K562 (cell line): ENCODE data around the gene ANKH. TPM values are rescaled to one million over a fixed set of nuclear protein-coding genes. Genes with fewer than 3 reads are reported as not detected.

Source experiments
- ATF7 ChIP-seq: fragments of 450-650 bp; IDR thresholded peaks from 2 replicates; pipeline ENCODE4 v1.7.1; 2014; ENCODE audit warnings: mild to moderate bottlenecking, moderate library complexity
- BHLHE40 ChIP-seq: IDR thresholded peaks from 2 replicates; pipeline ENCODE4 v1.6.1; 2011; ENCODE audit warnings: low read length, improper control_type of control experiment
- HEY1 ChIP-seq: fragments of 250-450 bp; sonication (Bioruptor Pico); IDR thresholded peaks from 2 replicates; pipeline ENCODE4 v1.5.0; 2020; ENCODE audit warnings: mild to moderate bottlenecking, moderate library complexity, borderline replicate concordance
- HMG20A ChIP-seq: fragments of 450-650 bp; formaldehyde crosslinking; conservative IDR thresholded peaks from 2 replicates; pipeline ENCODE4 v1.4.0; 2020; ENCODE audit warnings: mild to moderate bottlenecking, mixed read lengths
- NR2C2 ChIP-seq, 2 experiments: fragments of 200-800 bp in 1 of 2; sonication (Bioruptor generic) in 1 of 2; sonication (generic) in 1 of 2; formaldehyde crosslinking in 1 of 2; IDR thresholded peaks; 2 replicates each; pipeline versions ENCODE4 v1.6.1 to v1.8.0; 2016 to 2022; ENCODE audit warnings: mild to moderate bottlenecking in 1 of 2, missing compliant biosample characterization in 1 of 2, missing genetic modification characterization in 1 of 2, missing genetic modification reagents in 1 of 2
- SMARCC2 ChIP-seq: fragments of 450-650 bp; IDR thresholded peaks from 2 replicates; pipeline ENCODE4 v1.6.1; 2017; ENCODE audit warnings: antibody characterized with exemption, moderate library complexity, mild to moderate bottlenecking, low read depth
- SMARCE1 ChIP-seq: fragments of 450-650 bp; IDR thresholded peaks from 2 replicates; pipeline ENCODE4 v1.7.1; 2016; ENCODE audit warnings: mild to moderate bottlenecking
- SNIP1 ChIP-seq: fragments of 450-650 bp; IDR thresholded peaks from 2 replicates; pipeline ENCODE4 v1.7.1; 2017; ENCODE audit warnings: low read depth, mild to moderate bottlenecking
- SOX6 ChIP-seq: fragments of 450-650 bp; IDR thresholded peaks from 2 replicates; pipeline ENCODE4 v1.6.1; 2014; ENCODE audit warnings: mild to moderate bottlenecking
- STAG1 ChIP-seq: sonication (generic); formaldehyde crosslinking; IDR thresholded peaks from 2 replicates; pipeline ENCODE4 v1.5.0; 2020; ENCODE audit warnings: missing genetic modification reagents, borderline replicate concordance
- TBP ChIP-seq: optimal IDR thresholded peaks from 2 replicates; pipeline ENCODE3; 2011; ENCODE audit warnings: low read depth, low read length, improper control_type of control experiment
- ZKSCAN8 ChIP-seq: fragments of 200-800 bp; sonication (Bioruptor generic); IDR thresholded peaks from 2 replicates; pipeline ENCODE4 v1.6.1; 2016; ENCODE audit warnings: missing genetic modification characterization, missing compliant biosample characterization
- ZZZ3 ChIP-seq: fragments of 450-650 bp; IDR thresholded peaks from 2 replicates; pipeline ENCODE4 v1.6.1; 2016; ENCODE audit warnings: antibody characterized with exemption, mild to moderate bottlenecking, moderate library complexity
- polyA plus RNA-seq, 8 experiments: library from polyadenylated mRNA; depleted of rRNA in 4 of 8; stranded (reverse) in 5 of 8; unstranded in 3 of 8; fragments of >200 nt; fragmentation: Nextera tagmentation in 2 of 8; fragmentation: Illumina TruSeq in 1 of 8; extraction: Ambion mirVana in 2 of 8; extraction: Trizol in 1 of 8; gene quantifications; 2 replicates each; pipeline versions ENCODE4 v1.2.1 to v1.2.3, GENCODE V29; 2011 to 2014; ENCODE audit warnings: inconsistent platforms in 1 of 8, missing spikeins in 1 of 8
- total RNA-seq, 7 experiments: library from RNA; depleted of rRNA in 6 of 7; stranded (reverse); fragments of >200 nt in 6 of 7; fragmentation: Illumina TruSeq in 2 of 7; extraction: Trizol in 2 of 7; gene quantifications; 2 replicates each; pipeline versions ENCODE4 v1.2.1 to v1.2.3, GENCODE V29; 2011 to 2021; ENCODE audit warnings: low replicate concordance in 1 of 7
- TF ChIP-seq, protein P1 (sequence below): fragments of 450-650 bp; IDR thresholded peaks from 2 replicates; pipeline ENCODE4 v1.6.1; 2016; ENCODE audit warnings: mild to moderate bottlenecking, moderate library complexity
- TF ChIP-seq, protein P2 (sequence below): fragments of 250-450 bp; sonication (Bioruptor Pico); IDR thresholded peaks from 2 replicates; pipeline ENCODE4 v1.9.0; 2021; ENCODE audit warnings: mild to moderate bottlenecking

The ANKH gene
- total and polyA plus RNA-seq, 9 of the 15 experiments (the other 6 are each of a cell fraction or from before 2014, with no cell fraction given) = 0.79 to 12.2 (median 4.5) TPM

DNA sequence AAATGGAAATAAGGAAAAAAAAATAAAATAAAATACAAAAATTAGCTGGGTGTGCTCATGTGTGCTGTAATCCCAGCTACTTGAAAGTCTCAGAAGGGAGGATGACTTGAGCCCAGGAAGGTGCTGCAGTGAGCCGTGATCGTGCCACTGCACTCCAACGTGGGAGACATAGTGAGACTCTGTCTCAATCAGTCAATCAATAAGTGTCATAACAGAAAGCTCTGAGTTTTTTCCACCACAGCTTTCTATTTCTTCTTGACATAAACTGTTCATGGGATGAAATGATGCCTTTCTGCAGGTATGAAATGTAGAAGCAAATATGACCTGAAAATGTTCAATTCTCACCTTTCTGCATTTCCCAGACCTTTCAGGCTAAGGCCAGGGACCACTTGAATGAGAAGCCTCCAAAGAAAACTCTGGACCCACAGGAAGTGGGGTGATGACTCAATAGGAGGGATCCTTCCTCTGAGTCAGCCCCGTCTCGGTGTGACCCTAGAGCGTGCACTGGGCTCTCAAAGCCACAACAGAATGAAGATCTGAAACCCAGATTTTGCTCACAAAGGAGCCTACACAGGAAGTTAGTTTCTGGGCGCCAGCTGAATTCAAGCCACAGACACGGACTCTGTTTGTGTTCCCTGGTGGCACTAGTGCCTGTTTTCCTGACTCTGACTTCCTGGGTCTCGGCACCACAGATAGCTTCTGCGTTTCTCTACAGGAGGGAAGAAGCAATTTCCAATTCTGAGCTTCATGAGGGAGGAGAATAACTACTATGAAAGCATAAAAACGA, 62.0 kb downstream of the ANKH start (continued):
- TF ChIP-seq, protein P1, sequence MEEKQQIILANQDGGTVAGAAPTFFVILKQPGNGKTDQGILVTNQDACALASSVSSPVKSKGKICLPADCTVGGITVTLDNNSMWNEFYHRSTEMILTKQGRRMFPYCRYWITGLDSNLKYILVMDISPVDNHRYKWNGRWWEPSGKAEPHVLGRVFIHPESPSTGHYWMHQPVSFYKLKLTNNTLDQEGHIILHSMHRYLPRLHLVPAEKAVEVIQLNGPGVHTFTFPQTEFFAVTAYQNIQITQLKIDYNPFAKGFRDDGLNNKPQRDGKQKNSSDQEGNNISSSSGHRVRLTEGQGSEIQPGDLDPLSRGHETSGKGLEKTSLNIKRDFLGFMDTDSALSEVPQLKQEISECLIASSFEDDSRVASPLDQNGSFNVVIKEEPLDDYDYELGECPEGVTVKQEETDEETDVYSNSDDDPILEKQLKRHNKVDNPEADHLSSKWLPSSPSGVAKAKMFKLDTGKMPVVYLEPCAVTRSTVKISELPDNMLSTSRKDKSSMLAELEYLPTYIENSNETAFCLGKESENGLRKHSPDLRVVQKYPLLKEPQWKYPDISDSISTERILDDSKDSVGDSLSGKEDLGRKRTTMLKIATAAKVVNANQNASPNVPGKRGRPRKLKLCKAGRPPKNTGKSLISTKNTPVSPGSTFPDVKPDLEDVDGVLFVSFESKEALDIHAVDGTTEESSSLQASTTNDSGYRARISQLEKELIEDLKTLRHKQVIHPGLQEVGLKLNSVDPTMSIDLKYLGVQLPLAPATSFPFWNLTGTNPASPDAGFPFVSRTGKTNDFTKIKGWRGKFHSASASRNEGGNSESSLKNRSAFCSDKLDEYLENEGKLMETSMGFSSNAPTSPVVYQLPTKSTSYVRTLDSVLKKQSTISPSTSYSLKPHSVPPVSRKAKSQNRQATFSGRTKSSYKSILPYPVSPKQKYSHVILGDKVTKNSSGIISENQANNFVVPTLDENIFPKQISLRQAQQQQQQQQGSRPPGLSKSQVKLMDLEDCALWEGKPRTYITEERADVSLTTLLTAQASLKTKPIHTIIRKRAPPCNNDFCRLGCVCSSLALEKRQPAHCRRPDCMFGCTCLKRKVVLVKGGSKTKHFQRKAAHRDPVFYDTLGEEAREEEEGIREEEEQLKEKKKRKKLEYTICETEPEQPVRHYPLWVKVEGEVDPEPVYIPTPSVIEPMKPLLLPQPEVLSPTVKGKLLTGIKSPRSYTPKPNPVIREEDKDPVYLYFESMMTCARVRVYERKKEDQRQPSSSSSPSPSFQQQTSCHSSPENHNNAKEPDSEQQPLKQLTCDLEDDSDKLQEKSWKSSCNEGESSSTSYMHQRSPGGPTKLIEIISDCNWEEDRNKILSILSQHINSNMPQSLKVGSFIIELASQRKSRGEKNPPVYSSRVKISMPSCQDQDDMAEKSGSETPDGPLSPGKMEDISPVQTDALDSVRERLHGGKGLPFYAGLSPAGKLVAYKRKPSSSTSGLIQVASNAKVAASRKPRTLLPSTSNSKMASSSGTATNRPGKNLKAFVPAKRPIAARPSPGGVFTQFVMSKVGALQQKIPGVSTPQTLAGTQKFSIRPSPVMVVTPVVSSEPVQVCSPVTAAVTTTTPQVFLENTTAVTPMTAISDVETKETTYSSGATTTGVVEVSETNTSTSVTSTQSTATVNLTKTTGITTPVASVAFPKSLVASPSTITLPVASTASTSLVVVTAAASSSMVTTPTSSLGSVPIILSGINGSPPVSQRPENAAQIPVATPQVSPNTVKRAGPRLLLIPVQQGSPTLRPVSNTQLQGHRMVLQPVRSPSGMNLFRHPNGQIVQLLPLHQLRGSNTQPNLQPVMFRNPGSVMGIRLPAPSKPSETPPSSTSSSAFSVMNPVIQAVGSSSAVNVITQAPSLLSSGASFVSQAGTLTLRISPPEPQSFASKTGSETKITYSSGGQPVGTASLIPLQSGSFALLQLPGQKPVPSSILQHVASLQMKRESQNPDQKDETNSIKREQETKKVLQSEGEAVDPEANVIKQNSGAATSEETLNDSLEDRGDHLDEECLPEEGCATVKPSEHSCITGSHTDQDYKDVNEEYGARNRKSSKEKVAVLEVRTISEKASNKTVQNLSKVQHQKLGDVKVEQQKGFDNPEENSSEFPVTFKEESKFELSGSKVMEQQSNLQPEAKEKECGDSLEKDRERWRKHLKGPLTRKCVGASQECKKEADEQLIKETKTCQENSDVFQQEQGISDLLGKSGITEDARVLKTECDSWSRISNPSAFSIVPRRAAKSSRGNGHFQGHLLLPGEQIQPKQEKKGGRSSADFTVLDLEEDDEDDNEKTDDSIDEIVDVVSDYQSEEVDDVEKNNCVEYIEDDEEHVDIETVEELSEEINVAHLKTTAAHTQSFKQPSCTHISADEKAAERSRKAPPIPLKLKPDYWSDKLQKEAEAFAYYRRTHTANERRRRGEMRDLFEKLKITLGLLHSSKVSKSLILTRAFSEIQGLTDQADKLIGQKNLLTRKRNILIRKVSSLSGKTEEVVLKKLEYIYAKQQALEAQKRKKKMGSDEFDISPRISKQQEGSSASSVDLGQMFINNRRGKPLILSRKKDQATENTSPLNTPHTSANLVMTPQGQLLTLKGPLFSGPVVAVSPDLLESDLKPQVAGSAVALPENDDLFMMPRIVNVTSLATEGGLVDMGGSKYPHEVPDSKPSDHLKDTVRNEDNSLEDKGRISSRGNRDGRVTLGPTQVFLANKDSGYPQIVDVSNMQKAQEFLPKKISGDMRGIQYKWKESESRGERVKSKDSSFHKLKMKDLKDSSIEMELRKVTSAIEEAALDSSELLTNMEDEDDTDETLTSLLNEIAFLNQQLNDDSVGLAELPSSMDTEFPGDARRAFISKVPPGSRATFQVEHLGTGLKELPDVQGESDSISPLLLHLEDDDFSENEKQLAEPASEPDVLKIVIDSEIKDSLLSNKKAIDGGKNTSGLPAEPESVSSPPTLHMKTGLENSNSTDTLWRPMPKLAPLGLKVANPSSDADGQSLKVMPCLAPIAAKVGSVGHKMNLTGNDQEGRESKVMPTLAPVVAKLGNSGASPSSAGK = no peak
- TF ChIP-seq TBP (no peak), NR2C2 (CRISPR knock-in tag; IDR thresholded peaks at IDR 0.05) (no peak), NR2C2 (tag; IDR thresholded peaks at IDR 0.05) (peak; percentile 54; the same call in 1 of the 2 replicates), BHLHE40 (peak; percentile 70), STAG1 (CRISPR knock-in tag) (no peak), ATF7 (peak; percentile 24; the same call in 1 of the 2 replicates), SOX6 (peak; percentile 77), ZZZ3 (no peak), ZKSCAN8 (CRISPR knock-in tag) (peak; percentile 88; the same call in 1 of the 2 replicates), SMARCC2 (peak; percentile 48), HEY1 (CRISPR knock-in tag) (no peak), SMARCE1 (peak; percentile 59; the same call in 1 of the 2 replicates), SNIP1 (no peak), HMG20A (no peak)
- TF ChIP-seq, protein P2, sequence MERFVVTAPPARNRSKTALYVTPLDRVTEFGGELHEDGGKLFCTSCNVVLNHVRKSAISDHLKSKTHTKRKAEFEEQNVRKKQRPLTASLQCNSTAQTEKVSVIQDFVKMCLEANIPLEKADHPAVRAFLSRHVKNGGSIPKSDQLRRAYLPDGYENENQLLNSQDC = no peak
